Prostate gland (tissue), 2 donors: Measurements from ENCODE around the gene ASH1L.

Experiments used
- POLR2A ChIP-seq: fragments of 450-650 bp; IDR thresholded peaks from one replicate; pipeline ENCODE4 v1.6.1; 2016; ENCODE audit warnings: antibody characterized with exemption, mild to moderate bottlenecking
- POLR2AphosphoS5 ChIP-seq: sonication (generic); formaldehyde crosslinking; IDR thresholded peaks from one replicate; pipeline ENCODE4 v1.6.1; 2017; ENCODE audit warnings: antibody characterized with exemption
- TF ChIP-seq, protein P1 (sequence below), 4 experiments: fragments of 200-600 bp in 2 of 4; fragments of 450-650 bp in 2 of 4; sonication (generic) in 2 of 4; IDR thresholded peaks; 1 replicate in 3 of 4; 2 replicates in 1 of 4; pipeline ENCODE4 v1.5.1; 2016 to 2019; ENCODE audit warnings: antibody characterized with exemption in 4 of 4, mild to moderate bottlenecking in 2 of 4, moderate library complexity in 2 of 4

DNA sequence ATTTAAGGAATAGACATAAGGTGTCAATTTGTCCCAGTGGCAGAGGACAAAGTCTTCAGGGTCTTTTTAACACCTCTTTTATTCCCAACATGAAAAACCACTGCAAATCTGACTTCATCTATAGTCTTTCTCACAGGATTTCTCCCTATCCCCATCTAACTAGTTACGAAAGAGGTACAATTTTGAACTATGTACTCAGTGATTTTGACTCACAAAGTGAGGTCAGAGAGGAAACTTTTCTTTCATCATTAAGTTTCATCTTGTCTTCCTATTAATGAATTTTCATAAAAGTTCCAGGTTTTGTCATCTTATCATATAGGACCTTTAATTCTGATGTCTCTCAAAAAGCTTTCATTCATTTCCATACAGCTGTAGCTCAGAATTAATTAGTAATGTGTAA lies 63.3 kb downstream of the ASH1L start:
- TF ChIP-seq POLR2A: no peak
- TF ChIP-seq, protein P1, sequence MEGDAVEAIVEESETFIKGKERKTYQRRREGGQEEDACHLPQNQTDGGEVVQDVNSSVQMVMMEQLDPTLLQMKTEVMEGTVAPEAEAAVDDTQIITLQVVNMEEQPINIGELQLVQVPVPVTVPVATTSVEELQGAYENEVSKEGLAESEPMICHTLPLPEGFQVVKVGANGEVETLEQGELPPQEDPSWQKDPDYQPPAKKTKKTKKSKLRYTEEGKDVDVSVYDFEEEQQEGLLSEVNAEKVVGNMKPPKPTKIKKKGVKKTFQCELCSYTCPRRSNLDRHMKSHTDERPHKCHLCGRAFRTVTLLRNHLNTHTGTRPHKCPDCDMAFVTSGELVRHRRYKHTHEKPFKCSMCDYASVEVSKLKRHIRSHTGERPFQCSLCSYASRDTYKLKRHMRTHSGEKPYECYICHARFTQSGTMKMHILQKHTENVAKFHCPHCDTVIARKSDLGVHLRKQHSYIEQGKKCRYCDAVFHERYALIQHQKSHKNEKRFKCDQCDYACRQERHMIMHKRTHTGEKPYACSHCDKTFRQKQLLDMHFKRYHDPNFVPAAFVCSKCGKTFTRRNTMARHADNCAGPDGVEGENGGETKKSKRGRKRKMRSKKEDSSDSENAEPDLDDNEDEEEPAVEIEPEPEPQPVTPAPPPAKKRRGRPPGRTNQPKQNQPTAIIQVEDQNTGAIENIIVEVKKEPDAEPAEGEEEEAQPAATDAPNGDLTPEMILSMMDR (IDR thresholded peaks at IDR 0.05): no peak
- no peak for TF ChIP-seq POLR2AphosphoS5
